ENCODE data around the gene RPS25.
"Not testable (repeated sequence)": the region's sequence is repeated elsewhere in the genome, so short reads cannot be mapped to it uniquely, and the experiment has no call there.

Gene RPS25

GRCh38 chr11:119017377-119017776, 766 bp downstream of the RPS25 start:
- in situ Hi-C loops (cut with HindIII; ENCODE audit: low sequenced_read_pairs): loop anchor here (5.0 kb wide), 1 partner anchor 85 kb away; the partner anchor contains the start of gene DPAGT1

GRCh38 chr11:119016216-119017009, 1.7 kb downstream of the RPS25 start:
- in situ Hi-C loops (cut with HindIII; ENCODE audit: low sequenced_read_pairs): loop anchor here (5.0 kb wide), 1 partner anchor 86 kb away; the partner anchor contains the start of gene DPAGT1

GRCh38 chr11:119015054-119015611, 3.0 kb downstream of the RPS25 start:
- in situ Hi-C loops (cut with HindIII; ENCODE audit: low sequenced_read_pairs): loop anchor here (5.0 kb wide), 1 partner anchor 87 kb away; the partner anchor contains the start of gene DPAGT1

GRCh38 chr11:119014209-119014924, 3.8 kb downstream of the RPS25 start:
- in situ Hi-C loops (cut with HindIII; ENCODE audit: low sequenced_read_pairs): no loop called here

GRCh38 chr11:119012629-119013170, 5.4 kb downstream of the RPS25 start:
- in situ Hi-C loops (cut with HindIII; ENCODE audit: low sequenced_read_pairs): no loop called here

- in situ Hi-C loops (cut with HindIII; ENCODE audit: low sequenced_read_pairs): no loop called here
These were observed 6.6 kb downstream of the RPS25 start for GRCh38 chr11:119011476-119012053.

GRCh38 chr11:119006656-119007055, 11.5 kb downstream of the RPS25 start:
- in situ Hi-C loops (cut with HindIII; ENCODE audit: low sequenced_read_pairs): no loop called here

- in situ Hi-C loops (cut with HindIII; ENCODE audit: low sequenced_read_pairs): no loop called here
These were observed 17.2 kb downstream of the RPS25 start for GRCh38 chr11:119000906-119001305.

GRCh38 chr11:118998822-118999221, 19.3 kb downstream of the RPS25 start:
- in situ Hi-C loops (cut with HindIII; ENCODE audit: low sequenced_read_pairs): no loop called here

GRCh38 chr11:118998388-118998717, 19.8 kb downstream of the RPS25 start:
- in situ Hi-C loops (cut with HindIII; ENCODE audit: low sequenced_read_pairs): no loop called here

- in situ Hi-C loops (cut with HindIII; ENCODE audit: low sequenced_read_pairs): no loop called here
These were observed 20.3 kb downstream of the RPS25 start, which contains the start of gene CENATAC for GRCh38 chr11:118997627-118998387. TSS of gene CENATAC (plus strand) at chr11:118998138. CDS start at chr11:118998198, 60 bp downstream.

GRCh38 chr11:118996926-118997626, 21.1 kb downstream of the RPS25 start:
- in situ Hi-C loops (cut with HindIII; ENCODE audit: low sequenced_read_pairs): no loop called here

- in situ Hi-C loops (cut with HindIII; ENCODE audit: low sequenced_read_pairs): not testable (repeated sequence)
These were observed 26.6 kb downstream of the RPS25 start for GRCh38 chr11:118991486-118992038.

- in situ Hi-C loops (cut with HindIII; ENCODE audit: low sequenced_read_pairs): no loop called here
These were observed 29.9 kb downstream of the RPS25 start for GRCh38 chr11:118988280-118988679.

- in situ Hi-C loops (cut with HindIII; ENCODE audit: low sequenced_read_pairs): no loop called here
These were observed 33.3 kb downstream of the RPS25 start for GRCh38 chr11:118984825-118985224.

GRCh38 chr11:118984337-118984736, 33.8 kb downstream of the RPS25 start:
- in situ Hi-C loops (cut with HindIII; ENCODE audit: low sequenced_read_pairs): not testable (repeated sequence)

GRCh38 chr11:118980191-118980881, 37.8 kb downstream of the RPS25 start:
- in situ Hi-C loops (cut with HindIII; ENCODE audit: low sequenced_read_pairs): no loop called here

- in situ Hi-C loops (cut with HindIII; ENCODE audit: low sequenced_read_pairs): no loop called here
These were observed 38.7 kb downstream of the RPS25 start for GRCh38 chr11:118979434-118979833.
